Activated T-cell treated with anti-CD3 and anti-CD28 coated beads, Interleukin-2, amount 50 U/mL, for 4 hours (primary cell): ENCODE results near the gene ADGRD2. TPM values are rescaled to one million over a fixed set of nuclear protein-coding genes. Genes with fewer than 3 reads are reported as not detected.
"Not testable (repeated sequence)": the region's sequence is repeated elsewhere in the genome, so short reads cannot be mapped to it uniquely, and the experiment has no call there.

ENCODE experiments used
- ATAC-seq, 2 donors: fragments of 200-7000 bp; cut with Tn5 transposase; one replicate each; pipeline ENCODE4 v1.10.0; 2021
- DNase-seq: peaks from one replicate; pipeline ENCODE4 v3.0.0-alpha.2; 2020
- H3K27me3 Mint-ChIP-seq: one replicate; pipeline ENCODE4 v1.8.0; 2021; ENCODE audit warnings: low read depth, mixed read lengths
- H3K36me3 Mint-ChIP-seq: one replicate; pipeline ENCODE4 v1.8.0; 2022; ENCODE audit warnings: mixed read lengths; ENCODE audit not compliant: insufficient read depth
- H3K4me1 Mint-ChIP-seq: one replicate; pipeline ENCODE4 v1.8.0; 2021; ENCODE audit warnings: low read depth, mixed read lengths
- H3K4me3 Mint-ChIP-seq: one replicate; pipeline ENCODE4 v1.8.0; 2021; ENCODE audit warnings: mild to moderate bottlenecking, moderate library complexity, mixed read lengths
- H3K9me3 Mint-ChIP-seq: one replicate; pipeline ENCODE4 v1.8.0; 2021; ENCODE audit warnings: mixed read lengths
- total RNA-seq, 3 donors: library from RNA; stranded (reverse); gene quantifications; one replicate each; pipeline ENCODE4 v1.2.1, GENCODE V29; 2021

ADGRD2 gene
- total RNA-seq, 3 donors from 2014 or later = not detected

DNA sequence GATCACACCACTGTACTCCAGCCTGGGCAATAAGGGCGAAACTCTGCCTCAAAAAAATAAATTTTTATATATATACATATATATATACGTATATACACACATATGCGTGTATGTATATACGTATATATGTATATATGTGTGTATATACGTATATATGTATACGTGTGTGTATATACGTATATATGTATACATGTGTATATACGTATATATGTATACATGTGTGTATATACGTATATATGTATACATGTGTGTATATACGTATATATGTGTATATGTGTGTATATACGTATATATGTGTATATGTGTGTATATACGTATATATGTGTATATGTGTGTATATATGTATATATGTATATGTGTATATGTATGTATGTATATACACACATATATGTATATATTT, 24.5 kb upstream of the ADGRD2 start:
- not testable (repeated sequence) for DNase-seq, H3K4me1 Mint-ChIP-seq, H3K36me3 Mint-ChIP-seq, ATAC-seq, H3K4me3 Mint-ChIP-seq, H3K9me3 Mint-ChIP-seq, H3K27me3 Mint-ChIP-seq

DNA sequence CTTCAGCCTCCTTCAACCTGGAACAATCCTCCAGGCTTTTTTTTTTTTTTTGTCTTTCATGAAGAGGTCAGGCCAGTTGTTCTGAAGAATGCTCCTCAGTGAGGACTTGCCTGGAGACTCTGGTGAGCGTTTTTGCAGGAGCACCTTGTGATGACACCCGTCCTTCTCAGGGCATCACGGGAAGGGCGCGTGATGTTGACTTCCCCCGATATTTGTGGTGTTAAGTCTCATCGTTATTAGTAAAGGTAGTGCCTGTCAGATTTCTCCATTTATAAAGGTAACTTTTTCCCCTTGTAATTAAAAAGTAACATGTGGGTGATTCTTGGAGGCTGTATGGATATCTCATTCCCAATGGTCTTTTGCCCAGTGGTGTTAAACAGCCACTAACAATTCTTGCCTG, 23.9 kb upstream of the ADGRD2 start:
- DNase-seq = no peak
- H3K9me3 Mint-ChIP-seq = no peaks in the 10 kb centered on the region
- no peaks in the 10 kb centered on the region for H3K4me1 Mint-ChIP-seq
- peaks cover 3% of the 10 kb centered on the region for H3K27me3 Mint-ChIP-seq
- no peak for ATAC-seq
- H3K36me3 Mint-ChIP-seq = no peaks in the 10 kb centered on the region
- no peak overlapping the region for H3K4me3 Mint-ChIP-seq

DNA sequence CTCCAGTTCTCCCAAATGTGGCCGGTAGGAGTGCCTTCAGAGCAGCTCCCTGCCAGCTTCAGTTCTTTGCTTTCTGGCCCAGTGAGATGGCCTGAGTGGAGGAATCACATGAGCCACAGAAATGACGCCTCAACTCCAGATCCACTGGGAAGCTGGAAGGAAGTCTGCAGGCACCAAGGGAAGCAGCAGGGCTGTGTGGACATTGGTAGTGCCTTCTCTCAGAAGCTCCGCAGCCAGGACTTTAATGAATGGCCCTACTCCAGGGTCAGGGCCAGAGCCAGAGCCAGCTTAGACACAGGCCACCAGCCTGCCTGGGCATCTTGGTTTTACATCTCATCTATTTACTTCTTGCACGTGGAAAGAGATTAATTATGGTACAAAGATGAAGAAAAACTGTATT, 23.0 kb upstream of the ADGRD2 start:
- no peak overlapping the region for H3K4me3 Mint-ChIP-seq
- H3K36me3 Mint-ChIP-seq = no peaks in the 10 kb centered on the region
- ATAC-seq (no peak), DNase-seq (no peak)
- peaks cover 3% of the 10 kb centered on the region for H3K27me3 Mint-ChIP-seq
- no peaks in the 10 kb centered on the region for H3K4me1 Mint-ChIP-seq
- no peaks in the 10 kb centered on the region for H3K9me3 Mint-ChIP-seq

DNA sequence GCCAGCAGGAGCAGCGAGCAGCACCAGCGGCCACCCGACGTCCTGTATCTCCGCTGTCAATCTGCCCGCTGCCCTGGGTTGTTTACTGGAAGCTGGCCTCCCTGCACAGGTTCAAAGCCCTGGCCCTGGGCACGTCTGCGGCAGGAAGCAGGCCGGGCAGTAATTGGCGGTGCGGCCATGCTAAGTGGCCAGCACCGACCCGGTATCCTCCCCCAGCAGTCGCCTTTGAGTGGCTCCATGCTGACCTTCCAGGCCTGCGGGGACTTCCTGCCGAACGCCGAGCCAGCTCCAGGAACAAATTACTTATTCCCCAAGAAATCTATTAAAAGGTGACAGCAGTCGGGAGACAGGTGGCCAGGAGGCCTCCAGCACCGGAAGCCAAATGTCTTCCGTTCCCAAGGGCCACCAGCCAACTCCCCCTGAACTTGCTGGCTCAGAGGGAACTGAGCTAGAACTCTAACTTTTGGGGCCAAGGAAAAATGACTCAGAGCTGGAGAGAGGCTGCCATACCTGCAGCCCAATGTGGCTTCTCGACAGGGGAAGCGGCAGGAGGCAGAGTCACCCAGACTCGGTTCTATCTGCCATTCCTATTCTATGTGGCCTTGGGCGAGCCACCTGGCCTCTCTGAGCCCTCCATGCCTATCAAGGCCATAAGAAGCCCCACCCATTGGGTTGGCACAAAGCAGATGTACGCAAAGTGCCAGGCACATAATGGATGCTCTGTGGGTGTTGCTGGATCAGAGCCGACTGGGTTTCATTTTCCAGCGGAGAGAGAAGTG, 21.3 kb upstream of the ADGRD2 start:
- Mint-ChIP-seq H3K4me1 (no peaks in the 10 kb centered on the region), H3K36me3 (no peaks in the 10 kb centered on the region), H3K9me3 (no peaks in the 10 kb centered on the region), H3K4me3 (no peak overlapping the region), H3K27me3 (peaks cover under 1% of the 10 kb centered on the region)
- ATAC-seq (no peak), DNase-seq (no peak)

DNA sequence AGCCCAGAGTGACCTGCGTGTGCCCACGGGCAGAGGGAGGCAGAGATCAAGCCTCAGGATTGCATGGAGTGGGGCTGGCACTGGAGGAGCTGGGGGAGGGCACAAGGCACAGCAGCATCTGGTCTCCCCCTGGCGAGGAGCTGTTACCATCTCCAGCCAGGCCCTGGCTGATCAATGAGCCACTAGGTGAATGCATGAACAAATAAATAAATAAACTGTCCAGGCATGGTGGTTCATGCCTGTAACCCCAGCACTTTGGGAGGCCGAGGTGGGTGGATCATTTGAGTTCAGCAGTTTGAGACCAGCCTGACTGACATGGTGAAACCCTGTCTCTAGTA, 20.8 kb upstream of the ADGRD2 start:
- no peaks in the 10 kb centered on the region for H3K36me3 Mint-ChIP-seq
- ATAC-seq (no peak), DNase-seq (no peak)
- peaks cover 1% of the 10 kb centered on the region for H3K27me3 Mint-ChIP-seq
- H3K4me1 Mint-ChIP-seq = no peaks in the 10 kb centered on the region
- no peaks in the 10 kb centered on the region for H3K9me3 Mint-ChIP-seq
- H3K4me3 Mint-ChIP-seq = no peak overlapping the region

DNA sequence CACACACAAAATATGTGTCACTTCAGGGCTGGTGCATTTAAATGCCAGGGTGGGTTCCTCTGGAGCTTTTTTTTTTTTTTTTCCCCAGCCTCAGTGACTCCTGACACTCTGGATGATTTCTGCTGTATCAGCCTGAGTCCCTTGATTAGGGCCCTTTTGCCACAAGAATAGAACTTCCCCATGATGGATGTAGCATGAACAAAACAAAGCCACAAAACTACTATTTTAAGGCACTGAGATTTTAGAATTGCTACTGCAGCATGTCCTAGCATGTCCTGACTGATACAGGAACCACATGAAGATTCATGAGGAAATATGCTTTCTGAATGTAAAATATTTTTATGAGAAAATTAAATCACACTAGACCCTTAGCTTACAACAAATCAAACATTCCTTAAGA, 13.9 kb upstream of the ADGRD2 start:
- H3K4me1 Mint-ChIP-seq = no peaks in the 10 kb centered on the region
- peaks cover 15% of the 10 kb centered on the region for H3K27me3 Mint-ChIP-seq
- H3K4me3 Mint-ChIP-seq = no peak overlapping the region
- H3K36me3 Mint-ChIP-seq = no peaks in the 10 kb centered on the region
- DNase-seq = no peak
- no peak for ATAC-seq
- H3K9me3 Mint-ChIP-seq = no peaks in the 10 kb centered on the region

DNA sequence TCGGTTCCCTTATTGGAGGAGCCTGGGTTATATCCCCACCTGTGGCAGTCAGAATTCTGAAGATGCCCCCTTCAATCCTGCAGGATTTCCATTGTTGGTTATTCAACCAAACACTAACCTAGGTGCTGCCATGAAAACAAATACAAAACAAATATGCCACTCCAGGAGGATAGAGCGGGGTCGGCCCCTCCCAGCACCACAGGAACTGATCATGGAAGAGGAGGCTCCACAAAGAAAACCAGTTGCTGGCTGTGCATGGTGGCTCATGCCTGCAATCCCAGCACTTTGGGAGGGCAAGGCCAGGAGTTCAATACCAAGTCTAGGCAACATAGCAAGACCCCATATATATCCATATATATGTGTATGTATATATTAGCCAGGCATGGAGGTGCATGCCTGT, 13.2 kb upstream of the ADGRD2 start:
- Mint-ChIP-seq H3K4me3 (no peak overlapping the region), H3K4me1 (no peaks in the 10 kb centered on the region), H3K27me3 (peaks cover 21% of the 10 kb centered on the region), H3K9me3 (no peaks in the 10 kb centered on the region), H3K36me3 (no peaks in the 10 kb centered on the region)
- no peak for ATAC-seq
- DNase-seq = no peak

DNA sequence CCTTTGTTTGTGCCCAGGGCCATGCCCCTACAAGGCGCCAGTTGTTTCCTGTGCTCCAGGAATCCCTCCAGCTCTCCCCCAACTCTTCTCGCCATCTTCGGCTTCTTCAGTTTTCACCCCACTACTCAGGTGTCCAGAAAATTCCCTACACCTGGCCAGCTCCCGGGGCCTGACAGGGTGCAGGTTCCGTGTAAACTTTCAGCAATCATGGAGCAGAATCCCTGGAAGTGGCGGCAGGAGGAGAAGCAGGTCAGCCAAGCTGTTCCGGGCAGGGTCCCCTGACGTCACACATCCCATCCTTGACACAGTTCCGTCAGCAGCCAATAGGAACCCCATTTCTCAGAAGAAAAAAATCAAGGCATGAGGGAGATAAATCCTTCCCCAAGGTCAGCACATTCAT, 12.2 kb upstream of the ADGRD2 start:
- H3K27me3 Mint-ChIP-seq = peaks cover 23% of the 10 kb centered on the region
- no peaks in the 10 kb centered on the region for H3K36me3 Mint-ChIP-seq
- H3K4me1 Mint-ChIP-seq = no peaks in the 10 kb centered on the region
- H3K4me3 Mint-ChIP-seq = no peak overlapping the region
- DNase-seq (no peak), ATAC-seq (no peak)
- H3K9me3 Mint-ChIP-seq = no peaks in the 10 kb centered on the region

DNA sequence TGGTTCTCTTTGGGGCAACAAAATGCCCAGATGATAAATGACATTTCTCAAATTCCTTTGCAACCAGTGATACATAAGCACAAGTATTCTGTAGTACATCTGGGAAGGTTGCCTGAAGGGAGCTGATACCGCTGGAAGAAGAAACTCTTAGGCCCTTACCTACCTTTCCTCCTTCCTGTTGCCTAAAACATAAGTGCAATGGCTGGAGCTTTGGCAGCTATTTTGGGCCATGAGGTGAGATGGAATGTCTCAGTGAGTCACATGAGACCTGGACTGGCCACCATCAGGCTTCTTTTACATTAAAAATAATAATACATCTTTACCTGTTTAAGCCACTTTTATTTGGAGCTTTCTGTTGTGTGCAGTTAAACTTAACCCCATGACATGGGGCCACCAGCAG, 11.2 kb upstream of the ADGRD2 start:
- H3K27me3 Mint-ChIP-seq = peaks cover 28% of the 10 kb centered on the region
- DNase-seq (no peak), ATAC-seq (no peak)
- H3K4me3 Mint-ChIP-seq = no peak overlapping the region
- H3K4me1 Mint-ChIP-seq = no peaks in the 10 kb centered on the region
- no peaks in the 10 kb centered on the region for H3K9me3 Mint-ChIP-seq
- no peaks in the 10 kb centered on the region for H3K36me3 Mint-ChIP-seq

DNA sequence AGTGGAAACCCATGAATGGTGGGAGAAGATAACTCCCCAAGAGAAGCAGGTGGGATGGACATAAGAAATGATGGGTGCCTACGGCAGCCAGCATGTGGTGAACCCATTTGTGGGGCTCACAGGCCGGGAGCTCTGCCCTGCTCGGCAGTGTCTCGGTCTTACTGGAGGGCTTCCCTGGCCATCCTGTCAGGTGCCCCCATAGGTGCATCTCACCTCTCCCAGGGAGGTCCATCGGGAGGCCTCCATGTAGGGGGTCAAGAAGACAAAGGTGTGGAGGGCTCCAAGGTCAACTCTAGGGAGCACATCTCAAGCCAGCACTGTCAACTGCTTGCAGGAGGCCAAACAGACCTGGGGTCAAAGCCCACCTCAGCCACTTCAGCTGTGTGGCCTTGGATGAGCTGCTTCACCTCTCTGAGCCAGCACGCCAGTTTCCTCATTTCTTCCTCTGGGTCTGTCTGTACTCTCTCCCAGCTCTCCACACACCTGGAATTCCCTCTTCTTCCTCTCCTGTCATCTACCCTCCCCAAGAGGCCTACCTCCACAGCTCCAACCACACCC, 10.5 kb upstream of the ADGRD2 start:
- ATAC-seq (no peak), DNase-seq (no peak)
- H3K4me1 Mint-ChIP-seq = no peaks in the 10 kb centered on the region
- no peak overlapping the region for H3K4me3 Mint-ChIP-seq
- H3K27me3 Mint-ChIP-seq = peaks cover 31% of the 10 kb centered on the region
- H3K36me3 Mint-ChIP-seq = no peaks in the 10 kb centered on the region
- H3K9me3 Mint-ChIP-seq = no peaks in the 10 kb centered on the region

DNA sequence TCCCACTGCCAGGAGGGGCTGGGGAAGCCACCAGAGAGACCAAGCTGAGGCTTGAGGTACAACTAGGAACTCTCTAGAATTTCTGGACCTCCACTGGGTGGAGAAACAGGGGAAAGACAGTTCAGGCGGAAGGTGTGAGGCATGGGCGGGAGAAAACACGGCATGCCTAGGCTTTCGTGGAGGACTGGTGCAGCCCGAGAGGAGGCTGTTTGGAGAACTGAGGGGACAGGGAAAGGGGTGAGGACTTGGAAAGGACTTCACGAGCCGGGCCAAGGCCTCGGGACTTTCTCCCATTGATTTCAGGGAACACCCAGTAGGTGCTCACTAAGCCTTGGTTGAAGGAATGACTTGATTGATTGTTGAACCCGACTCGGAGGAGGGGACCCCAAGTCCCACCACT, 9.5 kb upstream of the ADGRD2 start:
- no peaks in the 10 kb centered on the region for H3K9me3 Mint-ChIP-seq
- peaks cover 34% of the 10 kb centered on the region for H3K27me3 Mint-ChIP-seq
- ATAC-seq (no peak), DNase-seq (no peak)
- H3K4me3 Mint-ChIP-seq = no peak overlapping the region
- no peaks in the 10 kb centered on the region for H3K36me3 Mint-ChIP-seq
- H3K4me1 Mint-ChIP-seq = no peaks in the 10 kb centered on the region

DNA sequence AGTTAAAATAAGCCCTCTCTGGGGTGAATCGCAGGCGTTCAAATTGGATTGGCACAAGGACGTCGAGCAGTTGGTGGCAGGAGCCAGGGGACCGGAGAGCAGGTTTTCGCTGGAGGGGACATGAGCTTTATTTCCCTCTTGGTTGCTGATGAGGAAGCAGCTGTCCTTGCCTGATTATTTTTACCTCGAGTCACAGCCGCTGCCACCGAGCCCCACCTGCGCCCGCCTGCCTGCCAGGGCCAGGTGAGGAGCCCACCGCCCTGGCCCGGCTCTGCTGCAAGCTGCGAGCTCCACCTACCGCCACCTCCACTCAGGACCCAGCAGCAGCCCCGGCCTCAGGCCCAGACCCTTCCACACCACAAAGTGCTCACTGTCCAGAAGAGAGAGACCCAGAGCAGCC, 9.0 kb upstream of the ADGRD2 start:
- Mint-ChIP-seq H3K4me3 (no peak overlapping the region), H3K36me3 (no peaks in the 10 kb centered on the region), H3K9me3 (no peaks in the 10 kb centered on the region), H3K4me1 (no peaks in the 10 kb centered on the region), H3K27me3 (peaks cover 34% of the 10 kb centered on the region)
- DNase-seq (no peak), ATAC-seq (no peak)

DNA sequence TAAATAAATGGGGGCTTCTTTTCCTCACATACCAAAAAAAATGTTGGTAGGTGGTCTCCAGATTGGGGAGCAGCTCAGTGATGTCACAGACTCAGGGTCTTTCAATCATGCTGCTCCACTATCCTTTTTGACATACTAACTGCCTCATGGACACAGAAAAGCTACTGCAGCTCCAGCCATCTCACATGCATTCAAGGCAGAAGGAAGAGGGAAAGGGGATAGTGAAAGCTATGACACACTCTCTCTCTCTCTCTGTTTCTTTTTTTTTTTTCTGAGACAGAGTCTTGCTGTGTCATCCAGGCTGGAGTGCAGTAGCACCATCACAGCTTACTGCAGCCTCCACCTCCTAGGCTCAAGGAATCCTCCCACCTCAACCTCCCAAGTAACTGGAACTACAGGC, 7.9 kb upstream of the ADGRD2 start:
- no peaks in the 10 kb centered on the region for H3K9me3 Mint-ChIP-seq
- peaks cover 37% of the 10 kb centered on the region for H3K27me3 Mint-ChIP-seq
- ATAC-seq (no peak), DNase-seq (no peak)
- H3K4me3 Mint-ChIP-seq = no peak overlapping the region
- H3K4me1 Mint-ChIP-seq = no peaks in the 10 kb centered on the region
- H3K36me3 Mint-ChIP-seq = no peaks in the 10 kb centered on the region

DNA sequence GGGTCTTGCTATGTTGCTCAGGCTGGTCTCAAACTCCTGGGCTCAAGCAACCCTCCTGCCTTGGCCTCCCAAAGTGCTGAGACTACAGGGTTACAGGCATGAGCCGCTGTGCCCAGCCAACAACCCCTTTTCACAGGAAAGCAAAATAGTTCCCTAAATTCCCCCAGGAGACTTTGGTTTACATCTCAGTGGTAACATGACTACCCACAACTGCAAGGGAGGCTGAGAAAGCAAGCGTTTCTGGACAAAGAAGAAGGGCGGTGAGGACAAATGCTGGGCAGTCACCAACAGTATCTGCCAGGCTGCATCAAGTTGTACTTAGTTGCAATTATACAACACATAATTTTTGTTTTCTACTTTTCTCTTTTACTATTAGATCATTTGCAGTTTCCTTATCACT, 7.4 kb upstream of the ADGRD2 start:
- Mint-ChIP-seq H3K4me1 (no peaks in the 10 kb centered on the region), H3K9me3 (no peaks in the 10 kb centered on the region), H3K27me3 (peaks cover 37% of the 10 kb centered on the region), H3K36me3 (no peaks in the 10 kb centered on the region), H3K4me3 (no peak overlapping the region)
- ATAC-seq (no peak), DNase-seq (no peak)

DNA sequence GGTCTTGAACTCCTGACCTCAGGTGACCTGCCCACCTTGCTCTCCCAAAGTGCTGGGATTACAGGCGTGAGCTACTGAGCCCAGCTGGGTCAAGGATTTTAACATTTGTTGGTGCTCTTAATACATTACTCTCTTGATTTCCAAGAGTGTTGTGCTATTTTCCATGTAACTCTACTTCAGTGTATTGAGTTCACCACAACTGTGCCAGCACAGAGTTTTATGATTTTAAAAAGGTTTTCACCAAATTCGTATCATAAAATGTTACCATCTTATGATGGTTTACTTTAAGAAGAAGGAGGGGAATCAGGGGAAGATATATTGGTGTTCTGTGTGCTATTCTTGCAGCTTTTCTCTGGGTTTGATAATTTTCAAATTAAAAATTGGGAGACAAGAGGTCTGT, 6.6 kb upstream of the ADGRD2 start:
- no peak for ATAC-seq
- no peaks in the 10 kb centered on the region for H3K36me3 Mint-ChIP-seq
- H3K27me3 Mint-ChIP-seq = peaks cover 42% of the 10 kb centered on the region
- H3K9me3 Mint-ChIP-seq = no peaks in the 10 kb centered on the region
- no peak overlapping the region for H3K4me3 Mint-ChIP-seq
- DNase-seq = no peak
- no peaks in the 10 kb centered on the region for H3K4me1 Mint-ChIP-seq
